ENCODE data around the gene TMUB1.

TMUB1 gene

GRCh38 chr7:151101621-151102396 lies 18.5 kb upstream of the TMUB1 start:
- DNase-seq = no peak

DNA sequence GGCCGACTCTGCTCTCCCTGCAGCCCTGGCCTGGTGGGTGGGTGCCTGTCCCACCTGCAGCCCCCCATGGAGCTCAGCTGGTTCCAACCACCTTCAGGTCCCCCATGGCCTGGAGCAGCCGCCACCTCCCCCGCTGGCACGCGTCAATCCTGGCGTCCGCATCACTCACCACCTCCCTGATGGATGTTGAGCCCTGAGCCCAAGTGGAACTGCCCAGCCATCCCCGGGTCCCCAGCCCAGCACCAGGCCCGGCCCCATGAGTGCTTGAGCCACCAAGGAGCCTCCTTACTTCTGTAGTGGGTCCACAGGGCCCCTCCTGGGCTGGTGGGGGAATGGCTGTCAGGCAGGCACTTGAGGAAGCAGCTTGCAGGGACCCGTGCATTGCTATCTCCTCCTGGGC lies 17.6 kb upstream of the TMUB1 start:
- DNase-seq = no peak

DNA sequence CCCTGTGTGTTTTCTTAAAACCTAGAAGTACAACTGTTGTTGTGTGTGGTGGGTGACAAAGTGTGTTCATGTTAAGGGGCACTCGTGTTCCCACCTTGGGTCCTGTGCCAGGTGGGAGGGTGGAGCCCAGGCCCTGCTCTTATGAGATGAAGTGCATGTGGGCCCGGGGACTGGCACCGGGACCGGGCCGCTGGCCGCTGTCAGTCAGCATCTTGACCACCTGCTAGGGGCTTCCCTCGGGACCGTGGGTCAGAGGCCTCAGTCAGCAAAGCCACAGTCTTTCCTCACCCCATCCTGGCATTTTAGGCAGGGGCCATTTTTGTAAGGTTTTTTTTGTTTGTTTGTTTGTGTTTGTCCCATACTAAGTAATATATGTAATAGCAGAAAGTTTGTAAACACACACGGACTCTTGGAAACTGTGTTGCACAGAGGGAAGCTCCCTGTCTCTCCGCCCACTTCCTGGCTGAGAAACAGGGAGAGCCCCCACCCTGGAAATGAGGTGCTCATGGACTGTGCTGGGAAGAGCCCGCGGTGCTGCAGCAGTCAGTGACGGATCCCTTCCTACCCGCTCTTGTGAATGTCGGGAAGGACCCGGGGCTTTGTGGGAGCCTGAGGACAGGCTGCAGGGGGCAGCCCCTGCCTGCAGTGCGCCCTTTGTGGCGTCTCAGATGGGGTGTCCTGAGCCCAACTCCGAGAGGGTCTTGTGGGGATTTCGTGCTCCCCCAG lies 16.4 kb upstream of the TMUB1 start:
- DNase-seq = no peak

DNA sequence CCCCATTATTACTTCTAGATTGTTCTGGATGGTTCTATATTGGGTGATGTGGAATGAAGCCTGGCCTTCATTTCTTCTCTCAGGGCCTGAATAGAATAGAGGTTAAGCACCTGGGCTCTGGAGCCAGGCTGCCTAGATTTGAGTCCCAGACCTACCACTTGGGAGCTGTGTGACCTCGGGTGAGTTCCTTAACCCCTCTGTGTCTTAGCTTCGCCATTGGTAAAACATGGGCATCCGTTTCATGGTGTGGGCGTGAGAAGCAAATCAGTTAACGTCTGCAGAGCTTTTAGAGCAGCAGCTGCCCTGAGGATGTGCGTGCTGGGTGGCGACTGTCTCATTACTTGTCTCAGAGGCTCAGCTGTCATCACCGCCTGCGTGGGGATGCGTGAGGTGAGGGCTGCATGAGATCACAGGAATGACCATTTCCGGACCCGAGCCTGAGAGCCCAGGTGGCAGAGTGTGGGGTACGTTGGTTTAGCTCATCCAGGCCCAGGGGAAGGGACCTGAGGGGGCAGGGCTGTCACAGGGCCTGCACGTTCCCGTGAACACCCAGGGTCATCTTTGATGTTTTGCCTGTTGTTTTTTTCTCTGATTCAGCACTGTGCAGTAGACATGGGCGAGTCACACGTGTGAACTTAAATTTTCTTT lies 12.7 kb upstream of the TMUB1 start:
- DNase-seq = no peak

DNA sequence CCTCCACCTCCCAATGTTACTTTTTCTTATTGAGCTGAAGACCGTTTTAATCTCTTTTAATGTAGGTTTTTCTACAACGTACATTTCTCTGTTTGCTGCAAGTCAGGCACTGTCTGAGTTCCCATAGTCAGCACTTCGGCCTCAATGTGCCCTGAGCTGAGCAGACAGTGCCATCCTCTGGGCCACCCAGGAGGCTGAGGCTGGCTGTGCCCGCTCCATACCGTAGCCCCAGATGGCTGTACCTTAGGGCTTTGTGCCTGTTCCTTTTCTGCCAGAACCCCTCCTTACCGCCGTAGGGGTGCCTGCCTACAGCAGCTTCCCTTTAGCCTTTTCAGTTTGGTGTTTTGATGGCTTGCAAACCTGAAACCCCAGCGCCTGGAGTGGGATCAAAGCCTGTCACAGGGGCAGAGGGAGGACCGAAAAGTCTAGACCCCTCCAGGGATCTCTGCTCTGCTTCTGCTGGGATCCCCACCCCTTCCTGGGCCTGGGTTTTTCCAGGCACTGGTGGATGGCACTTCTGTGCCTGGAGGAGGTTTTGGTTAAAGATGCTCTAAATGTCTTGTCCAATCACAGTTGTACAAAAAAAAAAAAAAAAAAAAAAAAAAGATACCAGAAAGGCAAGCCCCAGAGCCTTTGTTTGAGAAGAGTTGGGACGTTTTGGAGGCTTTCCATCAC lies 12.0 kb upstream of the TMUB1 start:
- no peak for DNase-seq

- DNase-seq = no peak
These were observed 11.4 kb upstream of the TMUB1 start for GRCh38 chr7:151094675-151095074.

DNA sequence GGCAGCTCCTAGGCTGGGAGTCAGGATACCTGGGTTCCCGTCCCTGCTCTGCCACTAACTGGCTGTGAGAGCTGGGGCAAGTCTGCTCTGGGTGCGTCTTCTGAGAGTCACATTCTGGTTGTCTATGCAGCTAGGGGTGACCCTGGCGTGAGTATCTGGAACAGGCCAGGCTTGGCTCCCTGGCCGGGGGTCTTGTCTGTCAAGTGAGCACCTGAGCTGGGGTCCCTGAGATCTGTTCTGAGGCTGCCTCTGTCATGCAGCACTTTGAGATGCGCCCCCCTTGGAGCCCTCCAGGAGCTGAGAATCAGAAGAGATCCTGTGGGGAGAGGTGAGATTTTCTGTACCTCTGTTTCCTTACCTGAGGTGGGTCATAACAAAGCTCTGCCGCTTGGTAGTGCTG lies 10.5 kb upstream of the TMUB1 start:
- DNase-seq = no peak

GRCh38 chr7:151091988-151092387 lies 8.7 kb upstream of the TMUB1 start:
- no peak for DNase-seq

GRCh38 chr7:151091431-151091830 lies 8.1 kb upstream of the TMUB1 start:
- no peak for DNase-seq

GRCh38 chr7:151091003-151091402 lies 7.7 kb upstream of the TMUB1 start:
- no peak for DNase-seq

DNA sequence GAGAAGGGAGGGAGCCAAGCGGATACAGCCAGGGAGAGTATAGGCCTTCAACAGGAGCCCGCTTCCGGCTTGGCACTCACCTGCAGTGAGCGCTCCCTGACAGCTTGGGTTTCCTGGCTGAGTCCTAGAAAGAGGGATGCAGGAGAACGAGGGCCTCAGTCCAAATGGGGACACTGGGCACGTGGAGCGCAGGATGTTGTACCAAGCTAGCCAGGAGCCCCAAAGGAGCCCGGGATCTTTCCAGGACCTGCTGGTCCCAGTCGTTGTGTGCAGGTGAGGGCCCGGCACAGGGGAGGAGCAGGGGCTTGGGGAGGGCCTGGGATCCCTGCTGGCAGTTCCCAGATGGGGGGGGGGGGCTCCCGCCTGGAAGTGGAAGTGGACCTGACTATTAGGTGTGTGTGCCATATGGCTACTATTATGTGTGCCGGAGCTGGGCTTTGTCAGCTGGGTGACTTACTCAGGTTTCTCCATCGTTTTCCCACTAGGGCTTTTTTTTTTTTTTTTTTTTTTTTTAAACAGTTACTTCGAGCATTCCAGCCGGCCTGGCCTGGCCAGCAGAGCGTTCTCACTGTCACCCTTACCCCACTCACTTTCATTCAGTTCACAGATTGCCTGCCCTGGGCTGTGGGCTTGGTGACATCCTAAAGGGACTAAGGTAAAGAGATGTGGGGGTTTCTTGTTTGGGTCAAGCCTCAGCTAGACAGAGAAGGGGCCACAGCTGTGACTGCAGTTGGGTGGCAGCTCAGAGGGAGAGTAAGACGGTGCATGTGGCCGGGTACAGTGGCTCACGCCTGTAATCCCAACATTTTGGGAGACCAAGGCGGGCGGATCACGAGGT lies 6.8 kb upstream of the TMUB1 start:
- DNase-seq = no peak

GRCh38 chr7:151088856-151089699 lies 5.8 kb upstream of the TMUB1 start:
- no peak for DNase-seq

- no peak for DNase-seq
These were observed 4.9 kb upstream of the TMUB1 start for GRCh38 chr7:151088019-151088855.

- DNase-seq = no peak
These were observed 4.1 kb upstream of the TMUB1 start for GRCh38 chr7:151087245-151088018.

- DNase-seq = no peak
These were observed 3.5 kb upstream of the TMUB1 start for GRCh38 chr7:151086802-151087244.

DNA sequence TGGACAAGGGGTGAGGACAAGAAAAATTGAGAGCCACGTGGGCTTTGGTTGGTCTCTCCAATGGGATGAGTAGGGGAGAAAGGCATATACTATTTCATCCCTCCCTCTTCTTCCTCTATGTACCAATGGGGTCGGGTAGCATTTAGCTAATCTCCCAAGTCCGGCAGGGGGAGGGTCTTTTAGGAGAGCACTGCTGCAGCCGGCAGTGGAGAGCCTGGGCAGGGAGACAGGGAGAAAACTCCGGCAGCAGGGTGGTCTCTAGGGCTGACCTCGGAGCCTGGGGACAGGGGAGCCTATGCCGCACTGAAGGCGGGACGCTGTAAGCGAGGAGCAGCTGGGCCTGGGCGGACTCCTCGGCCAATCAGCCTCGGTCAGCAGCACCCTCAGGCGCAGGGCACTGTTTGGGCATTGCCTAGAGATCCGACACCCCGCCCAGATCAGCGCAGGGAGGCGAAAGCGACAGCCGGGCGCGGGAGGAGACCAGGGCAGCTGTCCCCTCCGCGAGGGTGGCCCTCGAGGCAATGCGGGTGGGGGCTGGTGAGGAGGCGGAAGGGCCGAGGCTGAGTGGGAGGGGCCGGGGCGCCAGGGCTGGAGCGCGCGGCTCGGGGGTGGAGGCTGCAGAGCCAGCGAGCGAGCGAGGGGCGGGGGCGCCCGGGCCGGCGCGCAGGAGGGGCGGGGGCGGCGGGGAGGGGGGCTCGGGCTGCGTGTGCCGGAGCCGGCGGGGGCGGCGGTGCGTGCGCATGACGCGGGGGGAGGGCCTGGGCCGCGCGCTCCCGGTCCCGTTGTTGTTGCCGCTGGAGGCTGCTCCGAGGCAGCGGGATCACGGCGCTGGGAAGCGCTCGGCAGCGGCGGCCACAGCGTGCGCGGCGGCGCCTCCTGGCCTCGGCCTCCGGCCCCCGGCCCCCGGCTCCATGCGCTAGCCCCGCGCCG lies 2.7 kb upstream of the TMUB1 start, which contains the start of gene AGAP3:
Gene AGAP3, plus strand, starts transcription at position 785 of the 930 bp plus-strand sequence. CDS start 267 bp downstream, outside the sequence.
- peak; percentile 63 for DNase-seq

DNA sequence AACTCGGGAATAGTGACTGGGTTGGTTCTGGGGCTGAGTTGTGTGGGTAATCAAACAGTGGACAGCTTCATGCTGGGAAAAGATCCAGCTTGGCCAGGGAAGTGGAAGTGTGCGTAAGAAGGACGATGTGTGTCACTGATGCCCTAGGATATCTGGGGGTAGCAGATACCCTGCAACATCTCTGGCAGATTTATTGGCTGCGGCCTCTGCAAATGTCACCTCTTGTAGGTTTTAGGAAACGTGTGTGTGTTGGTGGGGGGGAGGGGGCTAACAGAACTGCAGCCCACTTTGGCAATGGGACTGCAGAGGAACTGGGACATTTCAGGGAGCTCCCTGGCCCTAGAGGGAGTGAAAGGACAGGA lies 2.0 kb upstream of the TMUB1 start:
- no peak for DNase-seq

DNA sequence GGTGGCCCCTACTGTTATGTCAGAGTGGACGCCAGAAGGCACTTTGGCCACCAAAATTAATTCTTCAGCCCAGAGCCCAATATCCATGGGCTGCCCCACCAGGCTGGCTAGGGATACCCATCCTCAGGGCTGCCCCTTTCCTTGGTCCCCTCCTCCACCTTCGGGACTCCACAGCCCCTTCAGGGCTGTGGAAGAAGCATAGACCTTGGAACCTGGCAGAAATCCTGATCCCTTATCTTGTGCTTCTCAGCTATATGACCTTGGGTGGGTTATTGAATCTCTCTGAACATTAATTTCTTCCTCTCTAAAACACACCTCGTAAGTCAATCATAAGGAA lies 499 bp upstream of the TMUB1 start:
- DNase-seq = no peak
